Measurements from ENCODE around the gene JUP. TPM values are rescaled to one million over a fixed set of nuclear protein-coding genes. Genes with fewer than 3 reads are reported as not detected.

JUP gene
- total RNA-seq, 1 experiment from 2014 or later: 224 TPM

DNA sequence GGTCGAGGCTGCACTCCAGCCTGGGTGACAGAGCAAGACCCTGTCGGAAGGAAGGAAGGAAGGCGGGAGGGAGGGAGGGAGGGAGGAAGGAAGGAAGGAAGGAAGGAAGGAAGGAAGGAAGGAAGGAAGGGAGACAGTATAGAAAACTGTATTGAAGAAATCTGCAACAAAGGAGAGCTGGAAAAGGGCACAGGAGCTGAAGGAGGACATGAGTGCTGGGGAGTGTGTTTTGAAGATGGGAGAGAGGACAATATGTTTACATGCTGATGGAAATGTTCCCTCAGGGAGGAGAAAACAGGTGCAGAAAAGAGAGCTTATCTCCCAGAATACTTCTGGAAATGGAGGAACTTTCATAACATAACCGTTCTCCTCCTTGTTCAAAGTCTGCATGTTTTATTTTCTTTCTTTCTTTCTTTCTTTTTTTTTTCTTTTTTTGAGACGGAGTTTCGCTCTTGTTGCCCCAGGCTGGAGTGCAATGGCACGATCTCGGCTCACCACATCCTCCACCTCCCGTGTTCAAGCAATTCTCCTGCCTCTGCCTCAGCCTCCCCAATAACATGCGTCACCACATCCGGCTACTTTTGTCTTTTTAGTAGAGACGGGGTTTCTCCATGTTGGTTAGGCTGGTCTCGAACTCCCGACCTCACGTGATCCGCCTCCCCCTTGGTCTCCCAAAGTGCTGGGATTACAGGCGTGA, 49.4 kb downstream of the JUP start:
- TF ChIP-seq FOSL1 (IDR thresholded peaks at IDR 0.05; ENCODE audit: low read depth) (no peak), ZFX (IDR thresholded peaks at IDR 0.05) (no peak), SRF (IDR thresholded peaks at IDR 0.05; ENCODE audit: low read depth) (no peak), JUND (IDR thresholded peaks at IDR 0.05) (no peak), EGR1 (IDR thresholded peaks at IDR 0.05; ENCODE audit: low read depth) (no peak), POLR2A (IDR thresholded peaks at IDR 0.05; ENCODE audit: borderline replicate concordance, extremely low read depth, insufficient read depth, insufficient read length) (no peak), EZH2phosphoT487 (IDR thresholded peaks at IDR 0.05; ENCODE audit: borderline replicate concordance) (no peak), CEBPB (IDR thresholded peaks at IDR 0.05; ENCODE audit: low read depth) (no peak), YY1 (IDR thresholded peaks at IDR 0.05; ENCODE audit: extremely low read depth, insufficient replicate concordance, low read depth, low read length) (no peak), ZNF274 (IDR thresholded peaks at IDR 0.05; ENCODE audit: low read depth, low read length) (no peak), CBX3 (IDR thresholded peaks at IDR 0.05; ENCODE audit: low read depth) (no peak), TCF7L2 (IDR thresholded peaks at IDR 0.05; ENCODE audit: borderline replicate concordance, extremely low read depth, insufficient read depth, insufficient read length) (no peak), RAD21 (IDR thresholded peaks at IDR 0.05; ENCODE audit: low read depth) (no peak), POLR2AphosphoS5 (IDR thresholded peaks at IDR 0.05; ENCODE audit: low read depth, low read length) (no peak)
- TF ChIP-seq, protein P1, sequence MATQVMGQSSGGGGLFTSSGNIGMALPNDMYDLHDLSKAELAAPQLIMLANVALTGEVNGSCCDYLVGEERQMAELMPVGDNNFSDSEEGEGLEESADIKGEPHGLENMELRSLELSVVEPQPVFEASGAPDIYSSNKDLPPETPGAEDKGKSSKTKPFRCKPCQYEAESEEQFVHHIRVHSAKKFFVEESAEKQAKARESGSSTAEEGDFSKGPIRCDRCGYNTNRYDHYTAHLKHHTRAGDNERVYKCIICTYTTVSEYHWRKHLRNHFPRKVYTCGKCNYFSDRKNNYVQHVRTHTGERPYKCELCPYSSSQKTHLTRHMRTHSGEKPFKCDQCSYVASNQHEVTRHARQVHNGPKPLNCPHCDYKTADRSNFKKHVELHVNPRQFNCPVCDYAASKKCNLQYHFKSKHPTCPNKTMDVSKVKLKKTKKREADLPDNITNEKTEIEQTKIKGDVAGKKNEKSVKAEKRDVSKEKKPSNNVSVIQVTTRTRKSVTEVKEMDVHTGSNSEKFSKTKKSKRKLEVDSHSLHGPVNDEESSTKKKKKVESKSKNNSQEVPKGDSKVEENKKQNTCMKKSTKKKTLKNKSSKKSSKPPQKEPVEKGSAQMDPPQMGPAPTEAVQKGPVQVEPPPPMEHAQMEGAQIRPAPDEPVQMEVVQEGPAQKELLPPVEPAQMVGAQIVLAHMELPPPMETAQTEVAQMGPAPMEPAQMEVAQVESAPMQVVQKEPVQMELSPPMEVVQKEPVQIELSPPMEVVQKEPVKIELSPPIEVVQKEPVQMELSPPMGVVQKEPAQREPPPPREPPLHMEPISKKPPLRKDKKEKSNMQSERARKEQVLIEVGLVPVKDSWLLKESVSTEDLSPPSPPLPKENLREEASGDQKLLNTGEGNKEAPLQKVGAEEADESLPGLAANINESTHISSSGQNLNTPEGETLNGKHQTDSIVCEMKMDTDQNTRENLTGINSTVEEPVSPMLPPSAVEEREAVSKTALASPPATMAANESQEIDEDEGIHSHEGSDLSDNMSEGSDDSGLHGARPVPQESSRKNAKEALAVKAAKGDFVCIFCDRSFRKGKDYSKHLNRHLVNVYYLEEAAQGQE (IDR thresholded peaks at IDR 0.05; ENCODE audit: low read depth): no peak
- TF ChIP-seq, protein P2, sequence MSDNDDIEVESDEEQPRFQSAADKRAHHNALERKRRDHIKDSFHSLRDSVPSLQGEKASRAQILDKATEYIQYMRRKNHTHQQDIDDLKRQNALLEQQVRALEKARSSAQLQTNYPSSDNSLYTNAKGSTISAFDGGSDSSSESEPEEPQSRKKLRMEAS (IDR thresholded peaks at IDR 0.05): no peak
- H2AFZ ChIP-seq (ENCODE audit: low read depth, low read length, poor library complexity, severe bottlenecking): no peak overlapping the region
- no peak overlapping the region for H3K27ac ChIP-seq (ENCODE audit: low read depth, low read length)
- ChIA-PET RAD21 (ENCODE audit: low non-redundant PET in 1 of 2, low total read pairs in 2 of 2, uncharacterized antibody in 2 of 2, unreplicated experiment in 2 of 2) (interaction anchor here (0.6 to 1.4 kb wide), 9 partner anchors 63 to 383 kb away, joined by 3 to 6 read pairs (median 3); partner anchors contain the start of gene P3H4 (in 1 of the 2)), POLR2A (interaction anchor here (1.5 to 1.6 kb wide), 2 partner anchors 49 to 63 kb away, joined by 6 to 10 read pairs; partner anchors contain the start of gene JUP), CTCF (interaction anchor here (0.6 to 1.9 kb wide), 13 partner anchors 9 to 229 kb away, joined by 3 to 32 read pairs (median 3); partner anchors contain the start of genes CNP, ODAD4 and P3H4)
- no peak for DNase-seq (ENCODE audit: low read depth, low spot score)
- no peaks in the 10 kb centered on the region for H3K79me2 ChIP-seq (ENCODE audit: insufficient read depth, low read length)
- H3K27me3 ChIP-seq (ENCODE audit: insufficient read depth, low read length): no peaks in the 10 kb centered on the region
- no peak for ATAC-seq
- intact Hi-C loops (cut with micrococcal nuclease): no loop called here
- no TSS peak for BruUV-seq (replicated peaks)
- H4K20me1 ChIP-seq (ENCODE audit: insufficient read depth): no peaks in the 10 kb centered on the region
- no peaks in the 10 kb centered on the region for H3K9me2 ChIP-seq (ENCODE audit: insufficient read depth)
- no peaks in the 10 kb centered on the region for H3K36me3 ChIP-seq (ENCODE audit: control insufficient read depth in 1 of 2, insufficient read depth in 2 of 2, low read length in 2 of 2)
- peaks cover 21 to 46% of the 10 kb centered on the region in 2 experiments for H3K4me1 ChIP-seq (ENCODE audit: control insufficient read depth in 1 of 2, insufficient read depth in 2 of 2, low read length in 2 of 2)
- no peak overlapping the region for H3K9ac ChIP-seq (ENCODE audit: low read length)
- no peak overlapping the region for H3K4me3 ChIP-seq (replicated peaks in 1 of 2; ENCODE audit: low read depth in 1 of 2, low read length in 2 of 2)
- no peaks in the 10 kb centered on the region for H3K9me3 ChIP-seq (ENCODE audit: control insufficient read depth in 1 of 2, insufficient read depth in 1 of 2, low read depth in 1 of 2, low read length in 2 of 2)
- no peak overlapping the region for H3K4me2 ChIP-seq (ENCODE audit: low read length)

Data from HCT116 (cell line).